HepG2 (cell line): ENCODE results near the gene ANO4. TPM values are rescaled to one million over a fixed set of nuclear protein-coding genes. Genes with fewer than 3 reads are reported as not detected.

ENCODE experiments used
- ATAC-seq: fragments of 200-7000 bp; cut with Tn5 transposase; 3 replicates; pipeline ENCODE4 v1.9.1; 2020; ENCODE audit warnings: mild to moderate bottlenecking, moderate library complexity
- BruUV-seq: library from RNA; stranded (reverse); fragments of 400-500 nt; replicated peaks from 2 replicates; lab custom pipeline; 2021; lab: Mats Ljungman, UMichigan
- CTCF ChIA-PET: fragments of 300-600 bp; formaldehyde crosslinking; extraction: SDS; loops from one replicate; lab custom pipeline; 2021; ENCODE audit warnings: low total read pairs, inconsistent platforms, low intra/inter-chr PET ratio; lab: Yijun Ruan, JAX
- POLR2A ChIA-PET: fragments of 350-600 bp; sonication (Branson Sonifier 250); formaldehyde crosslinking; loops from one replicate; lab custom pipeline; 2020; ENCODE audit warnings: antibody characterized with exemption, inconsistent platforms; lab: Yijun Ruan, JAX
- DNase-seq: peaks from one replicate; pipeline ENCODE4 v3.0.0-alpha.2; 2015; ENCODE audit warnings: low spot score
- FAIRE-seq: peaks from 3 replicates; lab custom pipeline; 2011; peaks lifted over from hg19 to GRCh38; lab: Jason Lieb, UNC
- H2AFZ ChIP-seq: one replicate; pipeline ENCODE4 v1.6.1; 2011; ENCODE audit warnings: low read length, inconsistent platforms
- H3K27ac ChIP-seq: fragments of 300-600 bp; 3 replicates; pipeline ENCODE4 v1.8.0; 2011; ENCODE audit warnings: mixed run types, mild to moderate bottlenecking, mixed read lengths, low read length, inconsistent platforms; ENCODE audit not compliant: insufficient read depth; ENCODE audit errors: extremely low read length
- H3K27me3 ChIP-seq, 2 experiments: fragments of 200-600 bp in 1 of 2; 2 replicates in 1 of 2; 3 replicates in 1 of 2; pipeline versions ENCODE4 v1.6.0 to v1.8.0; 2011; ENCODE audit warnings: low read length in 2 of 2, mild to moderate bottlenecking in 2 of 2, moderate library complexity in 2 of 2, inconsistent platforms in 1 of 2; ENCODE audit not compliant: insufficient read depth in 2 of 2, control insufficient read depth in 1 of 2
- H3K36me3 ChIP-seq, 2 experiments: fragments of 200-600 bp in 1 of 2; replicated peaks in 1 of 2; 2 replicates in 1 of 2; 3 replicates in 1 of 2; pipeline versions ENCODE4 v1.5.1 to v1.8.0; 2011; ENCODE audit warnings: low read length in 2 of 2, inconsistent platforms in 1 of 2; ENCODE audit not compliant: insufficient read depth in 2 of 2, control insufficient read depth in 1 of 2
- H3K4me1 ChIP-seq: 2 replicates; pipeline ENCODE4 v1.5.1; 2012; ENCODE audit warnings: low read length, inconsistent platforms; ENCODE audit not compliant: insufficient read depth
- H3K4me2 ChIP-seq: 2 replicates; pipeline ENCODE4 v1.6.0; 2011; ENCODE audit warnings: low read depth, low read length, inconsistent platforms
- H3K4me3 ChIP-seq, 3 experiments: fragments of 200-600 bp in 1 of 3; sonication (generic), shearing (Covaris generic) in 1 of 3; replicated peaks in 1 of 3; 2 replicates each; pipeline ENCODE4 v1.5.1; 2011 to 2016; ENCODE audit warnings: low read length in 3 of 3, inconsistent platforms in 2 of 3, low read depth in 2 of 3, mild to moderate bottlenecking in 2 of 3, control low read depth in 1 of 3, mixed read lengths in 1 of 3; ENCODE audit not compliant: insufficient read depth in 1 of 3
- H3K79me2 ChIP-seq: one replicate; pipeline ENCODE4 v1.6.1; 2011; ENCODE audit warnings: low read length, inconsistent platforms; ENCODE audit not compliant: insufficient read depth
- H3K9ac ChIP-seq: 2 replicates; pipeline ENCODE4 v1.6.0; 2011; ENCODE audit warnings: mild to moderate bottlenecking, low read depth, low read length, inconsistent platforms; ENCODE audit not compliant: insufficient read depth
- H3K9me3 ChIP-seq: 2 replicates; pipeline ENCODE4 v1.5.1; 2012; ENCODE audit warnings: mild to moderate bottlenecking, low read length
- H4K20me1 ChIP-seq: 2 replicates; pipeline ENCODE4 v1.6.0; 2011; ENCODE audit warnings: inconsistent platforms, mild to moderate bottlenecking, low read length, moderate library complexity; ENCODE audit not compliant: insufficient read depth
- ATM ChIP-seq: fragments of 450-650 bp; IDR thresholded peaks from 2 replicates; pipeline ENCODE4 v1.7.1; 2017; ENCODE audit warnings: mild to moderate bottlenecking, borderline replicate concordance
- CBFB ChIP-seq: sonication (generic); formaldehyde crosslinking; IDR thresholded peaks from 2 replicates; pipeline ENCODE4 v1.4.0; 2020; ENCODE audit warnings: missing genetic modification reagents
- DMAP1 ChIP-seq: IDR thresholded peaks from 2 replicates; pipeline ENCODE4 v1.6.1; 2016
- GPBP1L1 ChIP-seq: sonication (generic); formaldehyde crosslinking; IDR thresholded peaks from 2 replicates; pipeline ENCODE4 v1.5.0; 2020; ENCODE audit warnings: mild to moderate bottlenecking, missing genetic modification reagents
- RBM39 ChIP-seq: fragments of 200-400 bp; formaldehyde crosslinking; IDR thresholded peaks from one replicate; pipeline ENCODE4 v1.6.1; 2018; ENCODE audit warnings: antibody characterized with exemption, mild to moderate bottlenecking, low read depth, low read length; ENCODE audit not compliant: poor library complexity, severe bottlenecking
- SP140L ChIP-seq: sonication (generic); formaldehyde crosslinking; IDR thresholded peaks from 2 replicates; pipeline ENCODE4 v1.4.0; 2020; ENCODE audit warnings: missing genetic modification reagents, borderline replicate concordance
- TMF1 ChIP-seq: sonication (generic); formaldehyde crosslinking; IDR thresholded peaks from 2 replicates; pipeline ENCODE4 v1.8.1; 2022; ENCODE audit warnings: low read depth, missing genetic modification reagents
- ZNF10 ChIP-seq: sonication (generic); formaldehyde crosslinking; IDR thresholded peaks from 2 replicates; pipeline ENCODE4 v1.4.0; 2020; ENCODE audit warnings: mild to moderate bottlenecking, low read depth, missing genetic modification reagents, borderline replicate concordance
- ZNF232 ChIP-seq: sonication (generic); formaldehyde crosslinking; IDR thresholded peaks from 2 replicates; pipeline ENCODE4 v1.4.0; 2020; ENCODE audit warnings: missing genetic modification reagents, borderline replicate concordance
- ZNF414 ChIP-seq: sonication (generic); formaldehyde crosslinking; IDR thresholded peaks from 2 replicates; pipeline ENCODE4 v1.5.0; 2020; ENCODE audit warnings: missing genetic modification reagents
- ZNF713 ChIP-seq: sonication (generic); formaldehyde crosslinking; IDR thresholded peaks from 2 replicates; pipeline ENCODE4 v1.4.0; 2020; ENCODE audit warnings: mild to moderate bottlenecking, missing genetic modification reagents
- WGBS: methylation state at CpG from one replicate; pipeline ENCODE4 v1.1.6; 2017; ENCODE audit warnings: low lambda C conversion rate; 5-methylcytosine and 5-hydroxymethylcytosine counted together
- in situ Hi-C: cut with HindIII; loops from 2 replicates; pipeline ENCODE4 v1.10.0; 2017; ENCODE audit warnings: low pct_unique_long_range_greater_than_20kb; ENCODE audit not compliant: extremely low pct_ligation_motif_present
- intact Hi-C: fragments of 100-400 bp; cut with micrococcal nuclease; formaldehyde crosslinking; loops from one replicate; pipeline ENCODE4 v1.10.0; 2022; ENCODE audit not compliant: unreplicated experiment
- polyA plus RNA-seq, 8 experiments: library from polyadenylated mRNA; depleted of rRNA in 3 of 8; stranded (reverse) in 7 of 8; unstranded in 1 of 8; fragments of >200 nt; fragmentation: Illumina TruSeq in 4 of 8; extraction: Trizol in 4 of 8; gene quantifications; 2 replicates each; pipeline versions ENCODE4 v1.2.1 to v1.2.3, GENCODE V29; 2011 to 2016; ENCODE audit warnings: low read depth in 4 of 8, missing spikeins in 1 of 8, mixed read lengths in 1 of 8; ENCODE audit not compliant: insufficient read depth in 1 of 8
- total RNA-seq, 5 experiments: library from RNA; depleted of rRNA; stranded (reverse); fragments of >200 nt; fragmentation: Illumina TruSeq; extraction: Trizol; gene quantifications; 2 replicates each; pipeline ENCODE4 v1.2.3, GENCODE V29; 2016; ENCODE audit warnings: low read depth in 1 of 5
- TF ChIP-seq, protein P1 (sequence below): sonication (generic); formaldehyde crosslinking; IDR thresholded peaks from 2 replicates; pipeline ENCODE4 v1.5.1; 2020; ENCODE audit warnings: missing genetic modification reagents, mild to moderate bottlenecking, borderline replicate concordance

ANO4 gene
- total and polyA plus RNA-seq, 2 of the 13 experiments (the other 11 are each of a cell fraction or from before 2014, with no cell fraction given) = not detected

- in situ Hi-C loops (no loop called here), intact Hi-C loops (loop anchor here (10.0 kb wide), 1 partner anchor 117 kb away; no protein-coding TSS in a partner anchor)
- Histone ChIP-seq H3K9ac (no peak overlapping the region), H3K4me2 (no peak overlapping the region), H3K27me3 (peaks cover 0 to under 1% of the 10 kb centered on the region in 2 experiments; a peak in 1 of 5 replicates), H4K20me1 (no peaks in the 10 kb centered on the region), H3K79me2 (no peaks in the 10 kb centered on the region), H3K4me3 (no peak overlapping the region), H3K9me3 (no peaks in the 10 kb centered on the region), H2AFZ (no peak overlapping the region), H3K4me1 (no peaks in the 10 kb centered on the region), H3K36me3 (no peaks in the 10 kb centered on the region), H3K27ac (no peak overlapping the region)
- 40% methylated on average over 5 of the region's 5 CpGs for WGBS
- ATAC-seq (no peak), FAIRE-seq (no peak), DNase-seq (no peak)
- no TSS peak for BruUV-seq
- TF ChIP-seq ZNF713 (CRISPR knock-in tag) (no peak), CBFB (CRISPR knock-in tag) (no peak), DMAP1 (no peak), ZNF232 (CRISPR knock-in tag) (no peak), GPBP1L1 (no peak), ZNF10 (CRISPR knock-in tag) (no peak), ZNF414 (no peak), SP140L (no peak), RBM39 (no peak), ATM (no peak), TMF1 (CRISPR knock-in tag) (no peak)
- TF ChIP-seq, protein P1, sequence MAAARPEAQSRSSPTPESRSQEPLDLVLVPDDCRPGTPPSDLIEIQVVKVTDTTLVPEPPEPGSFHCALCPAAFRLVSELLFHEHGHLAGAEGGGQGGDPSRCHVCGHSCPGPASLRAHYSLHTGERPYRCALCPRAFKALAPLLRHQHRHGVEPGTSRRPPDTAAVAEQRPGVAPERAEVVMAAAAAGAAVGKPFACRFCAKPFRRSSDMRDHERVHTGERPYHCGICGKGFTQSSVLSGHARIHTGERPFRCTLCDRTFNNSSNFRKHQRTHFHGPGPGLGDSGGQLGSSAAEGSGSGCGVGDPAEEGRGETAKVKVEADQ (CRISPR knock-in tag) = no peak
- ChIA-PET POLR2A (no interaction called here), CTCF (no interaction called here)
Observed at GRCh38 chr12:100962086-100962712, 167.6 kb downstream of the ANO4 start.
